GM20000 (cell line): ENCODE data around the gene AKAP6.

Source experiments
- DNase-seq: peaks from one replicate; pipeline ENCODE4 v3.0.0; 2012; ENCODE audit warnings: low spot score
- CTCF ChIP-seq: IDR thresholded peaks from 2 replicates; pipeline ENCODE4 v1.5.1; 2012; ENCODE audit warnings: mild to moderate bottlenecking, control low read depth; ENCODE audit errors: extremely low read depth, missing control alignments

AKAP6 gene

GRCh38 chr14:32818581-32818980 is 489.5 kb downstream of the AKAP6 start:
- TF ChIP-seq CTCF, result no peak

GRCh38 chr14:32820181-32820580 is 491.1 kb downstream of the AKAP6 start:
- DNase-seq, result no peak
- TF ChIP-seq CTCF, result no peak

More at GRCh38 chr14:32818581-32818980, 489.5 kb downstream of the AKAP6 start:
- DNase-seq, result no peak

- DNase-seq, result no peak
- no peak for TF ChIP-seq CTCF
Observed at GRCh38 chr14:32820682-32821081, 491.6 kb downstream of the AKAP6 start.

GRCh38 chr14:32821964-32822653 is 493.0 kb downstream of the AKAP6 start:
- no peak for DNase-seq
- no peak for TF ChIP-seq CTCF

GRCh38 chr14:32823706-32824105 is 494.6 kb downstream of the AKAP6 start:
- no peak for TF ChIP-seq CTCF

GRCh38 chr14:32824195-32824594 is 495.1 kb downstream of the AKAP6 start:
- no peak for DNase-seq

More at GRCh38 chr14:32823706-32824105, 494.6 kb downstream of the AKAP6 start:
- DNase-seq, result no peak

GRCh38 chr14:32825058-32825457 is 496.0 kb downstream of the AKAP6 start:
- DNase-seq, result no peak
- no peak for TF ChIP-seq CTCF

More at GRCh38 chr14:32824195-32824594, 495.1 kb downstream of the AKAP6 start:
- no peak for TF ChIP-seq CTCF
